Measurements from ENCODE around the gene LDLRAD4.

The LDLRAD4 gene

GRCh38 chr18:13447621-13448334 is 229.2 kb downstream of the LDLRAD4 start:
- Histone ChIP-seq H3K4me3 (replicated peaks; ENCODE audit: insufficient read depth, low read length) (no peak overlapping the region), H3K27me3 (ENCODE audit: insufficient read depth, poor library complexity, severe bottlenecking) (no peaks in the 10 kb centered on the region), H3K27ac (replicated peaks) (no peak overlapping the region)
- no peak for DNase-seq (ENCODE audit: low read depth in 1 of 2, low spot score in 1 of 2)
- TF ChIP-seq POLR2AphosphoS5 (IDR thresholded peaks at IDR 0.05; ENCODE audit: low read depth): no peak
- TF ChIP-seq CTCF (IDR thresholded peaks at IDR 0.05; ENCODE audit: insufficient read depth, low read length): no peak
- TF ChIP-seq REST (IDR thresholded peaks at IDR 0.05; ENCODE audit: insufficient replicate concordance, low read depth): no peak
- TF ChIP-seq GABPA (IDR thresholded peaks at IDR 0.05; ENCODE audit: low read depth): no peak

GRCh38 chr18:13448335-13448795 is 229.8 kb downstream of the LDLRAD4 start:
- H3K27ac ChIP-seq (replicated peaks): no peak overlapping the region
- H3K27me3 ChIP-seq (ENCODE audit: insufficient read depth, poor library complexity, severe bottlenecking): no peaks in the 10 kb centered on the region
- H3K4me3 ChIP-seq (replicated peaks; ENCODE audit: insufficient read depth, low read length): no peak overlapping the region
- no peak for DNase-seq (ENCODE audit: low read depth in 1 of 2, low spot score in 1 of 2)
- TF ChIP-seq REST (IDR thresholded peaks at IDR 0.05; ENCODE audit: insufficient replicate concordance, low read depth) (no peak), POLR2AphosphoS5 (IDR thresholded peaks at IDR 0.05; ENCODE audit: low read depth) (no peak), SPI1 (IDR thresholded peaks at IDR 0.05; ENCODE audit: borderline replicate concordance, low read depth) (no peak), CTCF (IDR thresholded peaks at IDR 0.05; ENCODE audit: insufficient read depth, low read length) (no peak), GABPA (IDR thresholded peaks at IDR 0.05; ENCODE audit: low read depth) (no peak)

GRCh38 chr18:13449651-13450050 is 231.1 kb downstream of the LDLRAD4 start:
- no peak overlapping the region for H3K27ac ChIP-seq (replicated peaks)
- TF ChIP-seq SPI1 (IDR thresholded peaks at IDR 0.05; ENCODE audit: borderline replicate concordance, low read depth): no peak
- TF ChIP-seq POLR2AphosphoS5 (IDR thresholded peaks at IDR 0.05; ENCODE audit: low read depth): no peak
- TF ChIP-seq CTCF (IDR thresholded peaks at IDR 0.05; ENCODE audit: insufficient read depth, low read length): no peak
- DNase-seq (ENCODE audit: low read depth in 1 of 2, low spot score in 1 of 2): no peak
- H3K4me3 ChIP-seq (replicated peaks; ENCODE audit: insufficient read depth, low read length): no peak overlapping the region
- H3K27me3 ChIP-seq (ENCODE audit: insufficient read depth, poor library complexity, severe bottlenecking): no peaks in the 10 kb centered on the region

Measured in HL-60 (cell line).